K562 (cell line): ENCODE results near the gene TRANK1. TPM values are rescaled to one million over a fixed set of nuclear protein-coding genes. Genes with fewer than 3 reads are reported as not detected.
A peak's percentile ranks its signal among the peaks of the same experiment; 100 is the strongest.

Source experiments
- ATF4 ChIP-seq: fragments of 450-650 bp; formaldehyde crosslinking; IDR thresholded peaks from 2 replicates; pipeline ENCODE4 v1.4.0; 2022; ENCODE audit warnings: mild to moderate bottlenecking, moderate library complexity
- DPF2 ChIP-seq: fragments of 450-650 bp; IDR thresholded peaks from 2 replicates; pipeline ENCODE4 v1.6.1; 2016
- FOXM1 ChIP-seq, 2 experiments: fragments of 450-650 bp in 1 of 2; sonication (generic) in 1 of 2; formaldehyde crosslinking in 1 of 2; IDR thresholded peaks; 2 replicates each; pipeline versions ENCODE4 v1.6.1 to v1.9.0; 2017 to 2022; ENCODE audit warnings: low read depth in 2 of 2, mild to moderate bottlenecking in 2 of 2, missing genetic modification reagents in 1 of 2, moderate library complexity in 1 of 2
- NFXL1 ChIP-seq: fragments of 450-650 bp; formaldehyde crosslinking; IDR thresholded peaks from 2 replicates; pipeline ENCODE4 v1.4.0; 2021; ENCODE audit warnings: mild to moderate bottlenecking
- PATZ1 ChIP-seq: fragments of 250-450 bp; sonication (Bioruptor Pico); IDR thresholded peaks from 2 replicates; pipeline ENCODE4 v1.5.0; 2020; ENCODE audit warnings: mild to moderate bottlenecking, borderline replicate concordance
- PHB ChIP-seq: fragments of 250-450 bp; sonication (Bioruptor Pico); IDR thresholded peaks from 2 replicates; pipeline ENCODE4 v1.5.0; 2021
- RCOR1 ChIP-seq, 2 experiments: IDR thresholded peaks; 2 replicates each; pipeline ENCODE4 v1.6.1; 2012; ENCODE audit warnings: low read depth in 2 of 2, low read length in 2 of 2, borderline replicate concordance in 1 of 2, improper control_type of control experiment in 1 of 2
- SMARCC2 ChIP-seq: fragments of 450-650 bp; IDR thresholded peaks from 2 replicates; pipeline ENCODE4 v1.6.1; 2017; ENCODE audit warnings: antibody characterized with exemption, moderate library complexity, mild to moderate bottlenecking, low read depth
- TCF3 ChIP-seq: sonication (generic); formaldehyde crosslinking; IDR thresholded peaks from 2 replicates; pipeline ENCODE4 v1.4.0; 2020; ENCODE audit warnings: mild to moderate bottlenecking, missing genetic modification reagents
- TRIM24 ChIP-seq, 2 experiments: fragments of 450-650 bp; IDR thresholded peaks; 2 replicates each; pipeline ENCODE4 v1.6.1; 2016
- TRIM28 ChIP-seq: fragments of 450-650 bp; IDR thresholded peaks from 2 replicates; pipeline ENCODE4 v1.6.1; 2017
- USF2 ChIP-seq: sonication (generic); formaldehyde crosslinking; IDR thresholded peaks from 2 replicates; pipeline ENCODE4 v1.5.0; 2020; ENCODE audit warnings: missing genetic modification reagents
- YY1 ChIP-seq, 3 experiments: IDR thresholded peaks; 2 replicates each; pipeline ENCODE4 v1.6.1; 2011; ENCODE audit warnings: low read length in 2 of 3, mild to moderate bottlenecking in 2 of 3, moderate library complexity in 2 of 3, borderline replicate concordance in 1 of 3, control low read depth in 1 of 3, low read depth in 1 of 3; ENCODE audit not compliant: insufficient read depth in 3 of 3, insufficient replicate concordance in 2 of 3, control insufficient read depth in 1 of 3, insufficient read length in 1 of 3; ENCODE audit errors: extremely low read depth in 1 of 3
- ZBTB33 ChIP-seq: sonication (generic); formaldehyde crosslinking; IDR thresholded peaks from 2 replicates; pipeline ENCODE4 v1.8.1; 2023; ENCODE audit warnings: mild to moderate bottlenecking, missing genetic modification reagents
- ZFP30 ChIP-seq: fragments of 250-450 bp; sonication (Bioruptor Pico); IDR thresholded peaks from 2 replicates; pipeline ENCODE4 v1.8.0; 2022; ENCODE audit warnings: moderate library complexity, mild to moderate bottlenecking, inconsistent platforms, borderline replicate concordance
- ZNF134 ChIP-seq: fragments of 250-450 bp; sonication (Bioruptor Pico); conservative IDR thresholded peaks from 2 replicates; pipeline ENCODE4 v1.4.0; 2020
- ZNF175 ChIP-seq: fragments of 200-800 bp; sonication (Bioruptor generic); IDR thresholded peaks from 2 replicates; pipeline ENCODE4 v1.6.1; 2016; ENCODE audit warnings: low read depth, mild to moderate bottlenecking, missing genetic modification characterization, missing compliant biosample characterization
- ZNF584 ChIP-seq: fragments of 200-800 bp; sonication (Bioruptor generic); IDR thresholded peaks from 2 replicates; pipeline ENCODE4 v1.6.1; 2016; ENCODE audit warnings: low read depth, mild to moderate bottlenecking, missing genetic modification characterization, missing compliant biosample characterization
- ZNF668 ChIP-seq: fragments of 250-450 bp; sonication (Bioruptor Pico); IDR thresholded peaks from 2 replicates; pipeline ENCODE4 v1.8.0; 2022; ENCODE audit warnings: mild to moderate bottlenecking, inconsistent platforms
- polyA plus RNA-seq, 8 experiments: library from polyadenylated mRNA; depleted of rRNA in 4 of 8; stranded (reverse) in 5 of 8; unstranded in 3 of 8; fragments of >200 nt; fragmentation: Nextera tagmentation in 2 of 8; fragmentation: Illumina TruSeq in 1 of 8; extraction: Ambion mirVana in 2 of 8; extraction: Trizol in 1 of 8; gene quantifications; 2 replicates each; pipeline versions ENCODE4 v1.2.1 to v1.2.3, GENCODE V29; 2011 to 2014; ENCODE audit warnings: inconsistent platforms in 1 of 8, missing spikeins in 1 of 8
- total RNA-seq, 7 experiments: library from RNA; depleted of rRNA in 6 of 7; stranded (reverse); fragments of >200 nt in 6 of 7; fragmentation: Illumina TruSeq in 2 of 7; extraction: Trizol in 2 of 7; gene quantifications; 2 replicates each; pipeline versions ENCODE4 v1.2.1 to v1.2.3, GENCODE V29; 2011 to 2021; ENCODE audit warnings: low replicate concordance in 1 of 7

The TRANK1 gene
- total and polyA plus RNA-seq, 9 of the 15 experiments (the other 6 are each of a cell fraction or from before 2014, with no cell fraction given): 0.41 to 5.3 (median 2.1) TPM

GRCh38 chr3:36907911-36908646 is 36.8 kb downstream of the TRANK1 start (continued):
- TF ChIP-seq PATZ1 (CRISPR knock-in tag) (0 out of 2 replicates have a peak, but pooled peaks have one; percentile 12), PHB (CRISPR knock-in tag) (no peak), ZBTB33 (CRISPR knock-in tag) (peak; percentile 37; the same call in 1 of the 2 replicates), TRIM24 (IDR thresholded peaks at IDR 0.05) (peak in 1 of 2 experiments; percentile 43; a peak in 2 of 4 replicates), ZFP30 (no peak), ATF4 (CRISPR knock-in tag) (0 out of 2 replicates have a peak, but pooled peaks have one; percentile 3), ZNF175 (peak; percentile 64; the same call in 1 of the 2 replicates), TRIM28 (0 out of 2 replicates have a peak, but pooled peaks have one; percentile 24), ZNF584 (no peak), TCF3 (CRISPR knock-in tag) (0 out of 2 replicates have a peak, but pooled peaks have one; percentile 10), DPF2 (peak; percentile 84), ZNF134 (0 out of 2 replicates have a peak, but pooled peaks have one; percentile 39), NFXL1 (no peak), YY1 (IDR thresholded peaks at IDR 0.05; ENCODE audit: borderline replicate concordance in 1 of 3, control insufficient read depth in 1 of 3, extremely low read depth in 1 of 3, insufficient read depth in 3 of 3, insufficient read length in 1 of 3, insufficient replicate concordance in 2 of 3, low read depth in 1 of 3, low read length in 2 of 3) (peak in 1 of 3 experiments; percentile 13), SMARCC2 (peak; percentile 81; the same call in 1 of the 2 replicates), USF2 (no peak), ZNF668 (CRISPR knock-in tag) (no peak), FOXM1 (IDR thresholded peaks at IDR 0.05; ENCODE audit: low read depth) (peak; percentile 71), FOXM1 (CRISPR knock-in tag; IDR thresholded peaks at IDR 0.05; ENCODE audit: low read depth) (no peak), RCOR1 (IDR thresholded peaks at IDR 0.05; ENCODE audit: borderline replicate concordance in 1 of 2, low read depth in 2 of 2, low read length in 2 of 2) (peak in 1 of 2 experiments; percentile 64; a peak in 1 of 4 replicates)
